Kidney epithelial cell (primary cell): Measurements from ENCODE around the gene RAI14. TPM values are rescaled to one million over a fixed set of nuclear protein-coding genes. Genes with fewer than 3 reads are reported as not detected.

Experiments
- DNase-seq: peaks from one replicate; pipeline ENCODE4 v3.0.0-alpha.2; 2010; ENCODE audit warnings: low read depth
- H3K27me3 ChIP-seq: 2 replicates; pipeline ENCODE4 v1.6.0; 2011; ENCODE audit warnings: low read length; ENCODE audit not compliant: control insufficient read depth, insufficient read depth
- H3K36me3 ChIP-seq: 2 replicates; pipeline ENCODE4 v1.5.1; 2011; ENCODE audit warnings: low read length; ENCODE audit not compliant: control insufficient read depth, insufficient read depth
- H3K4me3 ChIP-seq: 2 replicates; pipeline ENCODE4 v1.5.1; 2011; ENCODE audit warnings: low read depth, mild to moderate bottlenecking, control low read depth, low read length
- total RNA-seq: library from RNA; depleted of rRNA; stranded (reverse); fragments of >200 nt; gene quantifications from 2 replicates; pipeline ENCODE4 v1.2.3, GENCODE V29; 2015
- TF ChIP-seq, protein P1 (sequence below): IDR thresholded peaks from 2 replicates; pipeline ENCODE4 v1.5.1; 2011; ENCODE audit warnings: mild to moderate bottlenecking, moderate library complexity, low read length, control low read depth, inconsistent platforms; ENCODE audit not compliant: insufficient read depth, poor library complexity, severe bottlenecking

Gene RAI14
- total RNA-seq, 1 donor from 2014 or later: 116 TPM

DNA sequence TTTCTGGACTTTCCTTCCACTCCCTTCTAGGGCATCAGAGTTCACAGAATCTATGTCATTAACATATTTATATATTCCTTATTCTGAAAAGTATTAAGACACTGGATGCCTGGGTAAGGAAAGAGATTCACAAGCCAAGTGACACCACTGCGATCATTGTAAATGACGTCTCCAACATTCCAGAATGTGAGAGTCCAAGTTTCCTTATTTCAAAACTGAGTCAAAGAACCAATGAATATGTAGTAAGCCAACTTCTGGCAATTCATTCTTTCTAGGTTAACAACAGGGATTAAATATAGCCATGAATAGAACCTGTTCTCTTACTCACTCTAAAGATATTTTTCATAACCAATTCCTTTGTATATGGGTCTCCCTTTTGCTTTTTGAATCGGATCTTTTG, 18.1 kb downstream of the RAI14 start:
- Histone ChIP-seq H3K27me3 (no peaks in the 10 kb centered on the region), H3K36me3 (no peaks in the 10 kb centered on the region), H3K4me3 (no peak overlapping the region)
- DNase-seq: no peak
- TF ChIP-seq, protein P1, sequence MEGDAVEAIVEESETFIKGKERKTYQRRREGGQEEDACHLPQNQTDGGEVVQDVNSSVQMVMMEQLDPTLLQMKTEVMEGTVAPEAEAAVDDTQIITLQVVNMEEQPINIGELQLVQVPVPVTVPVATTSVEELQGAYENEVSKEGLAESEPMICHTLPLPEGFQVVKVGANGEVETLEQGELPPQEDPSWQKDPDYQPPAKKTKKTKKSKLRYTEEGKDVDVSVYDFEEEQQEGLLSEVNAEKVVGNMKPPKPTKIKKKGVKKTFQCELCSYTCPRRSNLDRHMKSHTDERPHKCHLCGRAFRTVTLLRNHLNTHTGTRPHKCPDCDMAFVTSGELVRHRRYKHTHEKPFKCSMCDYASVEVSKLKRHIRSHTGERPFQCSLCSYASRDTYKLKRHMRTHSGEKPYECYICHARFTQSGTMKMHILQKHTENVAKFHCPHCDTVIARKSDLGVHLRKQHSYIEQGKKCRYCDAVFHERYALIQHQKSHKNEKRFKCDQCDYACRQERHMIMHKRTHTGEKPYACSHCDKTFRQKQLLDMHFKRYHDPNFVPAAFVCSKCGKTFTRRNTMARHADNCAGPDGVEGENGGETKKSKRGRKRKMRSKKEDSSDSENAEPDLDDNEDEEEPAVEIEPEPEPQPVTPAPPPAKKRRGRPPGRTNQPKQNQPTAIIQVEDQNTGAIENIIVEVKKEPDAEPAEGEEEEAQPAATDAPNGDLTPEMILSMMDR: no peak

DNA sequence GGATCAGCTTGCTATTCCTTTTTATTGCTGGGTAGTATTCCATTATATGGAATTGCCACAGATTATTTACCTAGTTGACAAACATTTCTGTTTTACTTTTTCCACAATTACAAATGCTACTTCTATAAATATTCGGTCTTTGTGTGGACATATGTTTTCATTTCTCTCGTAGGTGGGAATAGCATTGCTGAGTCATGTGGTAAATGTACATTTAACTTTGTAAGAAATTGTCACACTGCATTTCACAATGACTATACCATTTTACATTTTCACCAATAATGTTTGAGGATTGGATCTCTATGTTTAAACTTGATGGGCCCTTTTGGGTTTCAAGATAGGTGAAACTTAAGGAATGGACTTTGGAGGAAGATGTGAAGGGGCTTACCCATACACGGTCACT, 19.7 kb downstream of the RAI14 start:
- no peak for DNase-seq
- no peak overlapping the region for H3K4me3 ChIP-seq
- H3K27me3 ChIP-seq: no peaks in the 10 kb centered on the region
- no peaks in the 10 kb centered on the region for H3K36me3 ChIP-seq
- TF ChIP-seq, protein P1: no peak

DNA sequence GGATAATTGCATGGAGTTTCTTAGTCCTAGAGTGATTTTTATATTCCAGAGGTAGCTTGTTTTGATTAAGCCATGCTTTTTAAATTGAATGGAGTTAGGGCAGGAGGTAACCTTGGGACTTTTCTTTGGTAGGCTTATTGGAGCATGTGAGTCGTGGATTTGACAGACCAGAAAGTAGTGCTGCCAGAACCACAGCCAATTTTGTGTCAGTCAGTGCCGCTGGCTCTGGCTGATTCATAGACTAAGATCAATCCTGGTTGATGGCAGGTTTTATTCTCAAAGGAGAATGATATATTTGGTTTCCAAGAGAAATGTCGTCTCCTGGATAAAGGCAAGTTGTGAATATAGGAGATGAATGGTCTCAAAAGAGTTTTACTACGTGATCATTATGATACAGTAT, 20.3 kb downstream of the RAI14 start:
- H3K36me3 ChIP-seq: no peaks in the 10 kb centered on the region
- H3K27me3 ChIP-seq: no peaks in the 10 kb centered on the region
- H3K4me3 ChIP-seq: no peak overlapping the region
- TF ChIP-seq, protein P1: no peak
- DNase-seq: no peak

DNA sequence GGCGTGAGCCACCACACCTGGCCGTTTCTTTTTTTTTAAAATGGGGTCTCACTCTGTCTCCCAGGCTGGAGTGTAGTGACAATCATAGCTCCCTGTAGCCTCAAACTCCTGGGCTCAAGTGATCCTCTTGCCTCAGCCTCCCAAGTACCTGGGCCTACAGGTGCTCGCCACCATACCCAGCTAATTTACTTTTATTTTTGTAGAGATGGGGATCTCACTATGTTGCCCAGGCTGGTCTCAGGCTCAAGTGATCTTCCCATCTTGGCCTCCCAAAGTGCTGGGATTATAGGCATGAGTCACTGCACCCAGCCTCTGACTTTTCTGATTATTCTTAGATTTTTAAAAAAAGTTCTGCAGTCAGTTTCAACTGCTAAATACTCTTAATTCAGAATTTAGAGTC, 21.3 kb downstream of the RAI14 start:
- Histone ChIP-seq H3K4me3 (no peak overlapping the region), H3K36me3 (no peaks in the 10 kb centered on the region), H3K27me3 (no peaks in the 10 kb centered on the region)
- TF ChIP-seq, protein P1: no peak
- no peak for DNase-seq

DNA sequence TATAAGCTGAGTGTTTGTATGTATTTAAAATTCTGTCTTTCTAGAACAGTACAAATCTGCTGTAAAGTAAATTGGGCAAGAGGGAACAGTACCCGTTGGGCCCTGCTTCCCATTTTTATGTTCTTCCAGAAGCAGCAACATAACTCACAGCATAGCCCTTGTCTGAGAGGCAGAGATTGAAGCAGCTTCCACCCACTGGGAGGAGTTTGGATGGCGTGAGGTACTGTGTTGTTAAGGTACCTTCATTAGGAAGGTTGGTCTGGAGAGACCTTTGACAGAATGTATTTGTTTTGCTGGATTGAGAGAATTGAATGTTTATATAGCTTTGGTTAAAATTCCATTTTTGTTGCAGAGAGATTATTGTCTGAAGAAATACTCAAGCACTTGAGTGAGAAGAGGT, 24.8 kb downstream of the RAI14 start:
- no peaks in the 10 kb centered on the region for H3K27me3 ChIP-seq
- H3K4me3 ChIP-seq: no peak overlapping the region
- DNase-seq: no peak
- TF ChIP-seq, protein P1: no peak
- H3K36me3 ChIP-seq: no peaks in the 10 kb centered on the region

DNA sequence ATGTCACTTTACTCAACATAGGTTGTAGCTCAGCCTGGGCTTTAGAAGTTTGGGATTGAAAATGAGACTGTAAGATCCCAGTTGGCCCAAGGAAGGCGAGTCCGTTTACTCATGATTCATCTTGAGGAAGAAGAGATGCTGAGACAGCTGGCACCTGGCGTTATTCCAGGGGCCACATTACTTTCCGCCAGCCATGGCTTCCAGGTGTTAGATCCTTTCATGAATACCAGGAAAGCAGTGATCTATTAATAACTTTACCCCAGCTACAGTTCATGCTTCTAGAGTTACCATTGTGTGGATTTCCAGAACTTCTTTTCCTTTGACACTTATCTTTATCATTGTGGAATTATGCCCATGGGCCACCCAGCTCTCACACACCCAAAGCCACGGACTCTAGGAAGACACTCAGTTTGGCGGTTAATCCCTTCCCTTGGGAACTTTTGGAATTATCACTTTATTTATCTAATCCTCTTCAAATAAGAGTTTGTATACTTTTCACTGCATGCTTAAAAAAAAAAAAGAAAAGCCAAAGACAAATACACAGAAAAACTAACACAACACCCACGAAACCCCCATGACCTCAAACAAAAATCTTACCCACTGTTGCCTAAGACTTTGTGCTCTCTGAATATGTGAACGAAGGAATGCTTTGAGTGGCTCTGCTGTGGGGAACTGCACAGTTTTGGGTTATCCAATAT, 26.9 kb downstream of the RAI14 start:
- peak; percentile 92 for DNase-seq
- Histone ChIP-seq H3K36me3 (no peaks in the 10 kb centered on the region), H3K27me3 (no peaks in the 10 kb centered on the region), H3K4me3 (no peak overlapping the region)
- TF ChIP-seq, protein P1: no peak
